Measurements from ENCODE around the gene ATXN2.

Gene ATXN2

DNA sequence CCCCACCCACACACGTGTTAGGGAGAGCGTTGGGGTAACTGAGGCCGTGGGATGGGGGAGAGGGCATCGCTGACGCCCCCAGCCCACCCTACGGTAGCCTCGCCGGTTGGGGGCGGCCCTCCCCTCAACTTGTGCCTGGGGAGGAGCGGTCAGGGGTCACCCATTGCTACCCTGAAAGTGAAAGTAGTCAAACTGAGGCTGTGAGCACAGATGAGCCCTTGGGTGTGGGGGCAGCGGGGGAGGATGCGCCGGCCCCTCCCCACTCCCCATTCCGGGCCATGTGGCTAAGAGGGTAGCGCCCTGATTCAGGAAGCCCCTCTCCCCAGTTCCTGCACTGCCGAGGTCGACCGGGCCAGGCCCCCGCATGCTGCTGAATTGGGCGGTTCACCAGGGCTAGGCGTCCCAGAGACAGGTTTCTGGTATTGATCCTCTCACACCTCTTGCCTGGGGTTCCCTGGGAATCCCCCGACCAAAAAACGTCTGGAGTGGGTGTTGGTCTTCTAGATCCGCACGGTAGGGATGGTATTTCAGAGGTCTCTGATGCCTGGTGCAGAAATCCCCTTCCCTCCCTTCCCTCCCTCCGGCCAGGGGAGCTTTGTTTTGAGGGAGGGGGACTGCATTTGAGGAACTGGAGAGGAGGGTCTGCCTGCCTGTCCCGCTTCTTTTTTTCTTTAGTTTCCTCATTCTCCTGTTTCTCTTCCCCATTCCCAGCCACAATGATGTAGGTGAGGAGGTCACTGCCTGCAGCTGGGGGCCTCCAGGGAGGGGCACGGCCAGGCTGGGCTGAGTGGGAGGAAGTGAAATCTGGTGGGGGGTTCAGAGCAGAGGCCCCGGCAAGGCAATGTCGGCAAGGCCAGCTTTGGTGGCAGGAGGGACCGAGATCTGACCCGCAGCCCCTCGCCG lies 192.4 kb downstream of the ATXN2 start:
- TF ChIP-seq, protein P1, sequence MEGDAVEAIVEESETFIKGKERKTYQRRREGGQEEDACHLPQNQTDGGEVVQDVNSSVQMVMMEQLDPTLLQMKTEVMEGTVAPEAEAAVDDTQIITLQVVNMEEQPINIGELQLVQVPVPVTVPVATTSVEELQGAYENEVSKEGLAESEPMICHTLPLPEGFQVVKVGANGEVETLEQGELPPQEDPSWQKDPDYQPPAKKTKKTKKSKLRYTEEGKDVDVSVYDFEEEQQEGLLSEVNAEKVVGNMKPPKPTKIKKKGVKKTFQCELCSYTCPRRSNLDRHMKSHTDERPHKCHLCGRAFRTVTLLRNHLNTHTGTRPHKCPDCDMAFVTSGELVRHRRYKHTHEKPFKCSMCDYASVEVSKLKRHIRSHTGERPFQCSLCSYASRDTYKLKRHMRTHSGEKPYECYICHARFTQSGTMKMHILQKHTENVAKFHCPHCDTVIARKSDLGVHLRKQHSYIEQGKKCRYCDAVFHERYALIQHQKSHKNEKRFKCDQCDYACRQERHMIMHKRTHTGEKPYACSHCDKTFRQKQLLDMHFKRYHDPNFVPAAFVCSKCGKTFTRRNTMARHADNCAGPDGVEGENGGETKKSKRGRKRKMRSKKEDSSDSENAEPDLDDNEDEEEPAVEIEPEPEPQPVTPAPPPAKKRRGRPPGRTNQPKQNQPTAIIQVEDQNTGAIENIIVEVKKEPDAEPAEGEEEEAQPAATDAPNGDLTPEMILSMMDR (IDR thresholded peaks at IDR 0.05): no peak

GRCh38 chr12:111405859-111406473 lies 193.1 kb downstream of the ATXN2 start, which contains the start of gene SH2B3:
SH2B3 (plus strand) TSS chr12:111405923; CDS start chr12:111418146, 12,223 bp downstream.
- TF ChIP-seq, protein P1 (IDR thresholded peaks at IDR 0.05): no peak

DNA sequence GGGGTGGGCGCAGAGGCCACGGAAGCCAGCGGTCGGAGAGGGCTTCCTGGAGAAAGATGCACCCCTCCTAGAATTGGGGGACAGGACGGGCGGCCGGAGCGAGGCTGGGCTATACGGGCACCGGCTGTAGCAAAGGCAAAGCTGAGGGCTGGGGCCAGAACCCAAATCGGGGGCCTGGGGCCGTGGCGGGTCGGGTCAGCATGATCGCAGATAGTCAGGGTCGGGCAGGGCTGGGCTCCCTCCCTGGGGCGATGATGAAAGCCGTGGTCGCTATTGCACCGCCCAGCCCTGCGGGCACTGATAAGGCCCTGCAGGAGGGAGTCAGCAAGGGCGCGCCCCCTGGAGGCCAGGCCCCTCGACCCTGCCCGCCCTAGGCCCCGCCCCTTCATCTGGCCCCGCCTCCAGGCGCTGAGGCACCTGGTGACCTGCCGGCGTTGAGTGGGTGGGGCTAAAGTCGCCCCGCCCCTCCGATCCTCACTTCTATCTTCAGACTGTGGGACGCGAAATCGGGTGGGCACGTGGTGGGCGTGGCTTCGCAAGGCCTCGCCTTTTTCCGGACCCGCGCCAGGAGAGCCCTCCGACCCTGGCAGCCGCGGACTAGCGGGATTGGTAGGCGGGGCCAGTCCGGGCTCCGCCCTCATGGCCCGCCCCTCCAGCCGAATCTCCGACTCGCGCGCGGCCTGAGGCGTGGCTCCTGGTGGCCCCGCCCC lies 193.8 kb downstream of the ATXN2 start:
- TF ChIP-seq, protein P1 (IDR thresholded peaks at IDR 0.05): peak; percentile 48

- TF ChIP-seq, protein P1 (IDR thresholded peaks at IDR 0.05): no peak
These were observed 194.6 kb downstream of the ATXN2 start for GRCh38 chr12:111404362-111405148.
